NB4 (cell line): ENCODE results near the gene NFATC1.

Source experiments
- CTCF ChIP-seq: IDR thresholded peaks from one replicate; pipeline ENCODE4 v1.5.1; 2012; ENCODE audit warnings: low read depth, low read length
- MYC ChIP-seq: IDR thresholded peaks from 2 replicates; pipeline ENCODE4 v1.6.1; 2011; ENCODE audit warnings: low read depth, low read length
- POLR2A ChIP-seq: IDR thresholded peaks from 2 replicates; pipeline ENCODE4 v1.6.1; 2011; ENCODE audit warnings: mild to moderate bottlenecking; ENCODE audit not compliant: insufficient read length; ENCODE audit errors: extremely low read depth
- TF ChIP-seq, protein P1 (sequence below): IDR thresholded peaks from 2 replicates; pipeline ENCODE4 v1.6.1; 2011; ENCODE audit warnings: low read depth, low read length

DNA sequence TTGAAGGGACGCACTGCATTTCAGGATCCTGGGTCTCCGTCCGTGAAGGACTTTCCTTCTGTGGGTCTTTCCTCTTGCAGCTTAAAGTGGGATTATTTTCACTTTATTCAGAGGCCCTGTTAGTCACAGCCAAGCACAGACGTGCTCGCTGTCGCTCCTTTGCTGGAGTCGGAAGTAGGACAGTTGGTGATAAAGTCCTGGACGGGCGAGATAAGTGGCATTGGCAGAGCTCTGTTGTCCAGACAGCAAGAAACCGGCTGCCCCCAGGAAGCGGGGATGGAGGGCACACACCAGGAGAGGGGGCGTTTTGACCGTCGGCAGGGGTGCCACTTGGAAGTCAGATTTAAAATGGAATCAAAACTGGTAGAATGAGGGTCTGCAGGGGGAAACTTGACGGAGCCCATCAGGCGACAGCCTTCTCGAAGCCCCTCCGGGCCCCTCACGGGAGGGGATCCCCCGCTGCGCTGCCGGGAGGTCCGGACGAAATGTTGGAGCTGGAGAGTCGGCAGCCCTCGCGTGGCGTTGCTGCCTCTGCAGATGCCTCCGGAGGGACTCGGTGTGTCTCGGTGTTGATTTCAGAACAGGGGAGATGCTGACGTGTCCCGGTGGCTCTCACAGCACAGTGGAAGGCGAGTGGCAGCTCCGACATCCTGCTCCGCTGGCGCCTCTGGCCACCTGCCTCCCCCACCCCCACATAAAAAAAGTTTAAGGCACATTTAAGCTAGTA, 124.2 kb downstream of the NFATC1 start:
- TF ChIP-seq POLR2A (no peak), CTCF (no peak), MYC (no peak)
- TF ChIP-seq, protein P1, sequence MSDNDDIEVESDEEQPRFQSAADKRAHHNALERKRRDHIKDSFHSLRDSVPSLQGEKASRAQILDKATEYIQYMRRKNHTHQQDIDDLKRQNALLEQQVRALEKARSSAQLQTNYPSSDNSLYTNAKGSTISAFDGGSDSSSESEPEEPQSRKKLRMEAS = no peak
